GM12878 (cell line): ENCODE results near the gene CAVIN2.

Source experiments
- CHD4 ChIP-seq: fragments of 200-600 bp; sonication (generic); IDR thresholded peaks from 2 replicates; pipeline ENCODE4 v1.6.1; 2016; ENCODE audit warnings: mild to moderate bottlenecking
- POLR2A ChIP-seq: IDR thresholded peaks from 2 replicates; pipeline ENCODE4 v1.6.1; 2011; ENCODE audit warnings: low read depth, mild to moderate bottlenecking, low read length
- SIN3A ChIP-seq: IDR thresholded peaks from 2 replicates; pipeline ENCODE4 v1.6.1; 2012; ENCODE audit warnings: low read depth, low read length, improper control_type of control experiment

DNA sequence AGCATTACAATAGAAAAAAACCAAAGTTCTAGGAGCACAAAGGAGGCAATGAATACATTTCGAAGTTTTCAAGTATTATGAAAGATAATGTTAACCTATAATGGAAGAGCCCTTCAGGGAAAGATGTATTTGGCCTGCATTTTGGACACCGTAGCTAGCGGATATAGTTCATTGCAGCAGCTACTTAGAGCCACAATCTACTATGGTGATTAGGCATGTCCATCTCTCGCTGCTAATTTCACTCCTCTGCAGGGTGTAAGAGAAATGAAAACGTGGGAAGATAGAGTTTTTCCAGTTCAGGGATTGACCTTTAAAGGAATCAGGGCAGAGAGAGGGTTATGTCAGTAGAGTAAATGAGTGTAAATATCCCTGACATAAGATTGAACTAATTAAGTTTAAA is 8.5 kb upstream of the CAVIN2 start:
- TF ChIP-seq CHD4 (no peak), SIN3A (no peak), POLR2A (no peak)
